ENCODE results near the gene COL24A1.

DNA sequence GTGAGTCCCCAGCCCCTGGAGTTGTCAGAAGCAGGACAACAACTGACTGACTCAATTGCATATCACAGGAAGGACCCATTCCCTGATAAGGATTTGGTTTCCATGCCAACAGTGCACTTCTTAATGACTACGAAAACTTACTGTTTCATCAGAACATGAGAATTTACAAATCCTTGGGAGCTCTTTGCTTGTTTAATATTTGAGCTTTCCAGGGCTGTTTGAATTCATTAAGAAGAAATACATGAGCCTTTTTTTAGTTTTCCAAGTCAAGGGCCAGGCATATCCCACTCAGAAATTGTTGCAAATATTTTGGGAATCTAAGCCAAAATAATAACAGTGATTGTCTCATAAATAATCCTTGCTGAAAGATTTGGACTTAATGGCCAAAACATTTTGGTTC lies 27.2 kb upstream of the COL24A1 start:
- TF ChIP-seq EZH2 (IDR thresholded peaks at IDR 0.05; ENCODE audit: low read length): no peak
- TF ChIP-seq, protein P1, sequence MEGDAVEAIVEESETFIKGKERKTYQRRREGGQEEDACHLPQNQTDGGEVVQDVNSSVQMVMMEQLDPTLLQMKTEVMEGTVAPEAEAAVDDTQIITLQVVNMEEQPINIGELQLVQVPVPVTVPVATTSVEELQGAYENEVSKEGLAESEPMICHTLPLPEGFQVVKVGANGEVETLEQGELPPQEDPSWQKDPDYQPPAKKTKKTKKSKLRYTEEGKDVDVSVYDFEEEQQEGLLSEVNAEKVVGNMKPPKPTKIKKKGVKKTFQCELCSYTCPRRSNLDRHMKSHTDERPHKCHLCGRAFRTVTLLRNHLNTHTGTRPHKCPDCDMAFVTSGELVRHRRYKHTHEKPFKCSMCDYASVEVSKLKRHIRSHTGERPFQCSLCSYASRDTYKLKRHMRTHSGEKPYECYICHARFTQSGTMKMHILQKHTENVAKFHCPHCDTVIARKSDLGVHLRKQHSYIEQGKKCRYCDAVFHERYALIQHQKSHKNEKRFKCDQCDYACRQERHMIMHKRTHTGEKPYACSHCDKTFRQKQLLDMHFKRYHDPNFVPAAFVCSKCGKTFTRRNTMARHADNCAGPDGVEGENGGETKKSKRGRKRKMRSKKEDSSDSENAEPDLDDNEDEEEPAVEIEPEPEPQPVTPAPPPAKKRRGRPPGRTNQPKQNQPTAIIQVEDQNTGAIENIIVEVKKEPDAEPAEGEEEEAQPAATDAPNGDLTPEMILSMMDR (optimal IDR thresholded peaks at IDR 0.05 in 1 of 3, IDR thresholded peaks at IDR 0.05 in 1 of 3, conservative IDR thresholded peaks at IDR 0.05 in 1 of 3; ENCODE audit: extremely low read depth in 1 of 3, insufficient read depth in 2 of 3, low read length in 3 of 3): no peak

Measured in keratinocyte (primary cell).